Measurements from ENCODE around the gene PTPRN. TPM values are rescaled to one million over a fixed set of nuclear protein-coding genes. Genes with fewer than 3 reads are reported as not detected.

The PTPRN gene
- total and polyA plus RNA-seq, 9 of the 15 experiments (the other 6 are each of a cell fraction or from before 2014, with no cell fraction given) = 0.15 to 2.4 (median 0.43) TPM; not detected in 1

- TF ChIP-seq HLTF (IDR thresholded peaks at IDR 0.05) (0 out of 2 replicates have a peak, but pooled peaks have one; percentile 21), MTA2 (IDR thresholded peaks at IDR 0.05; ENCODE audit: low read depth) (peak; percentile 95), HMGN3 (IDR thresholded peaks at IDR 0.05; ENCODE audit: borderline replicate concordance, extremely low read depth, insufficient read length, low read depth, low read length) (peak; percentile 100), HNRNPL (IDR thresholded peaks at IDR 0.05; ENCODE audit: low read depth, low read length) (no peak), CREM (IDR thresholded peaks at IDR 0.05; ENCODE audit: low read depth) (peak; percentile 98), PML (IDR thresholded peaks at IDR 0.05; ENCODE audit: low read length) (peak; percentile 96), MBD1 (CRISPR knock-in tag; IDR thresholded peaks at IDR 0.05) (no peak), DPF2 (IDR thresholded peaks at IDR 0.05) (peak; percentile 86), HMBOX1 (IDR thresholded peaks at IDR 0.05) (no peak), XRCC3 (IDR thresholded peaks at IDR 0.05) (no peak), ZNF766 (CRISPR knock-in tag; conservative IDR thresholded peaks at IDR 0.05) (peak; percentile 92), FOXO4 (CRISPR knock-in tag; IDR thresholded peaks at IDR 0.05) (no peak), KLF16 (IDR thresholded peaks at IDR 0.05) (peak; percentile 98), CSDE1 (IDR thresholded peaks at IDR 0.05) (peak in 1 of 2 experiments; percentile 81; a peak in 1 of 4 replicates), FOSL1 (tag; conservative IDR thresholded peaks at IDR 0.05) (peak; percentile 97), EP300 (IDR thresholded peaks at IDR 0.05; ENCODE audit: low read length) (peak; percentile 95), ETV5 (CRISPR knock-in tag; IDR thresholded peaks at IDR 0.05; ENCODE audit: low read depth) (peak; percentile 81), ZNF165 (CRISPR knock-in tag; IDR thresholded peaks at IDR 0.05; ENCODE audit: borderline replicate concordance) (no peak), ZNF511 (CRISPR knock-in tag; IDR thresholded peaks at IDR 0.05) (0 out of 2 replicates have a peak, but pooled peaks have one; percentile 23)
Measured at GRCh38 chr2:219279151-219279915, 29.9 kb downstream of the PTPRN start, which contains the start of gene DNAJB2 (continued).
